Ishikawa (cell line): ENCODE data around the gene PNPLA3.

Experiments used
- CEBPB ChIP-seq: IDR thresholded peaks from 2 replicates; pipeline ENCODE4 v1.6.1; 2012
- CREB1 ChIP-seq: IDR thresholded peaks from 2 replicates; pipeline ENCODE4 v1.6.1; 2012; ENCODE audit warnings: low read depth
- EGR1 ChIP-seq: IDR thresholded peaks from 2 replicates; pipeline ENCODE4 v1.6.1; 2012
- EP300 ChIP-seq: IDR thresholded peaks from 2 replicates; pipeline ENCODE4 v1.6.1; 2012; ENCODE audit warnings: borderline replicate concordance
- FOXM1 ChIP-seq: IDR thresholded peaks from 2 replicates; pipeline ENCODE4 v1.6.1; 2012; ENCODE audit warnings: low read depth, borderline replicate concordance
- MAX ChIP-seq: IDR thresholded peaks from 2 replicates; pipeline ENCODE4 v1.6.1; 2012
- NFIC ChIP-seq: IDR thresholded peaks from 2 replicates; pipeline ENCODE4 v1.6.1; 2012
- RAD21 ChIP-seq: IDR thresholded peaks from 2 replicates; pipeline ENCODE4 v1.6.1; 2012; ENCODE audit warnings: low read depth
- TAF1 ChIP-seq: IDR thresholded peaks from 2 replicates; pipeline ENCODE4 v1.6.1; 2012; ENCODE audit warnings: low read depth, mild to moderate bottlenecking
- TCF12 ChIP-seq: IDR thresholded peaks from 2 replicates; pipeline ENCODE4 v1.6.1; 2012; ENCODE audit warnings: low read depth
- TEAD4 ChIP-seq: IDR thresholded peaks from 2 replicates; pipeline ENCODE4 v1.6.1; 2012
- USF1 ChIP-seq: IDR thresholded peaks from 2 replicates; pipeline ENCODE4 v1.6.1; 2012
- YY1 ChIP-seq: IDR thresholded peaks from 2 replicates; pipeline ENCODE4 v1.6.1; 2012; ENCODE audit warnings: low read depth
- ZBTB7A ChIP-seq: IDR thresholded peaks from 2 replicates; pipeline ENCODE4 v1.6.1; 2012; ENCODE audit warnings: low read depth
- TF ChIP-seq, protein P1 (sequence below): IDR thresholded peaks from 2 replicates; pipeline ENCODE4 v1.6.1; 2012; ENCODE audit warnings: low read depth, mild to moderate bottlenecking

The PNPLA3 gene

DNA sequence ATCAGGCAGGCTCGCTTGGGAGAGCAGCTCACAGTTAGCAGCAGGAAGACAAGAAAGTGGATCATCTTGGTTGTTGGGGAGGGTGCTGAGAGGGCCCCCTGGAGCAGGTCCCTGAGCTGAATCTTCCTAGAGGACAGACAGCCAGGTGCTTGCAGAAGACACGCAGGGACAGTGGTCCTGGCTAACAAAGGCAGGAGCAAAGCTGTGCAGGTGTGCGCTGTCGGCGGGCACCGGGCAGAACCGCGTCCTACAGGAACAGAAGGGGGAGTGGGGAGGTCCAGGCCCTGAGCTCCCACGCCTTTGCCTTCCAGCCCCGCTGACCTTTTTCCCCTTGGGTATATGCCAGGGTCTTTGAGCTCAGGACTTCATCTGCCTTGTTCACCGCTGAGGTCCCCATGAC is 70.4 kb downstream of the PNPLA3 start:
- TF ChIP-seq CREB1, result no peak
- TF ChIP-seq FOXM1, result no peak
- TF ChIP-seq EP300, result no peak
- no peak for TF ChIP-seq TAF1
- no peak for TF ChIP-seq RAD21
- no peak for TF ChIP-seq CEBPB
- TF ChIP-seq YY1, result no peak
- TF ChIP-seq MAX, result no peak

- TF ChIP-seq EGR1 (no peak), TAF1 (no peak)
- TF ChIP-seq, protein P1, sequence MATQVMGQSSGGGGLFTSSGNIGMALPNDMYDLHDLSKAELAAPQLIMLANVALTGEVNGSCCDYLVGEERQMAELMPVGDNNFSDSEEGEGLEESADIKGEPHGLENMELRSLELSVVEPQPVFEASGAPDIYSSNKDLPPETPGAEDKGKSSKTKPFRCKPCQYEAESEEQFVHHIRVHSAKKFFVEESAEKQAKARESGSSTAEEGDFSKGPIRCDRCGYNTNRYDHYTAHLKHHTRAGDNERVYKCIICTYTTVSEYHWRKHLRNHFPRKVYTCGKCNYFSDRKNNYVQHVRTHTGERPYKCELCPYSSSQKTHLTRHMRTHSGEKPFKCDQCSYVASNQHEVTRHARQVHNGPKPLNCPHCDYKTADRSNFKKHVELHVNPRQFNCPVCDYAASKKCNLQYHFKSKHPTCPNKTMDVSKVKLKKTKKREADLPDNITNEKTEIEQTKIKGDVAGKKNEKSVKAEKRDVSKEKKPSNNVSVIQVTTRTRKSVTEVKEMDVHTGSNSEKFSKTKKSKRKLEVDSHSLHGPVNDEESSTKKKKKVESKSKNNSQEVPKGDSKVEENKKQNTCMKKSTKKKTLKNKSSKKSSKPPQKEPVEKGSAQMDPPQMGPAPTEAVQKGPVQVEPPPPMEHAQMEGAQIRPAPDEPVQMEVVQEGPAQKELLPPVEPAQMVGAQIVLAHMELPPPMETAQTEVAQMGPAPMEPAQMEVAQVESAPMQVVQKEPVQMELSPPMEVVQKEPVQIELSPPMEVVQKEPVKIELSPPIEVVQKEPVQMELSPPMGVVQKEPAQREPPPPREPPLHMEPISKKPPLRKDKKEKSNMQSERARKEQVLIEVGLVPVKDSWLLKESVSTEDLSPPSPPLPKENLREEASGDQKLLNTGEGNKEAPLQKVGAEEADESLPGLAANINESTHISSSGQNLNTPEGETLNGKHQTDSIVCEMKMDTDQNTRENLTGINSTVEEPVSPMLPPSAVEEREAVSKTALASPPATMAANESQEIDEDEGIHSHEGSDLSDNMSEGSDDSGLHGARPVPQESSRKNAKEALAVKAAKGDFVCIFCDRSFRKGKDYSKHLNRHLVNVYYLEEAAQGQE, result no peak
Observed at GRCh38 chr22:43994416-43994815, 70.8 kb downstream of the PNPLA3 start.

DNA sequence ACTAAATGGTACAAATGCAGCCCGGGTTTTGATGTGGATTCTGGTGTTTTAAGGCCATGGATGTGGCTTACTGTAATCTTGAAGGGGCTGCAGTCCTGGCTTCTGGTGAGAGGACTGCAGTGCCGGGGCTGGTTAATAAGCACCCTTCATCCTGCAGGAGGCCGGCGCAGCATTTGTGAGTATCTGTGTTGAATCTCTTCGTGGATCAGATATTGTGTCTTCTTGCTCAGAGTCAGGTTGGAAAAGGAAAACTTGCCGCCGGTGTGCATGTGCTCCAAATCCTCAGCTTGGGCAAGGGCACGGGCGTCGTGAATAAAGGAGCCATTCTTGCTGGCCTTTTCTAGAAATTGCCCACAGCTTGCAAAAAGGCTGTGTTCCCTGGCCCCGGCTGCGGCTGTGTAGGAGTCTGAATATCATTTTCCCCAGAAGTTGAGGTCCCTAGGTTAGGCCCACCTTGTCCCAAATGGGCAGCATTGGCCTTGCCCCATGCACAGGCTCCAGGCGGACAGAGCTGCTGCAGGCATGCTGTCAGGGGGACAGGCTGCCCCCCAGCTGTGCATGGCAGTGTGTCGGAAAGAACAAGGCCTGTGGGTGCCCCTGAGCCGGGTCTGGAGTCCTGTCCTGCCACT is 71.6 kb downstream of the PNPLA3 start:
- no peak for TF ChIP-seq USF1

GRCh38 chr22:43995798-43996169 is 72.2 kb downstream of the PNPLA3 start:
- TF ChIP-seq NFIC (no peak), TAF1 (no peak), ZBTB7A (no peak), MAX (no peak), CREB1 (no peak), USF1 (no peak), YY1 (no peak), CEBPB (no peak), TCF12 (no peak), TEAD4 (no peak), FOXM1 (no peak), EP300 (no peak), RAD21 (no peak), EGR1 (no peak)
- TF ChIP-seq, protein P1, result no peak

DNA sequence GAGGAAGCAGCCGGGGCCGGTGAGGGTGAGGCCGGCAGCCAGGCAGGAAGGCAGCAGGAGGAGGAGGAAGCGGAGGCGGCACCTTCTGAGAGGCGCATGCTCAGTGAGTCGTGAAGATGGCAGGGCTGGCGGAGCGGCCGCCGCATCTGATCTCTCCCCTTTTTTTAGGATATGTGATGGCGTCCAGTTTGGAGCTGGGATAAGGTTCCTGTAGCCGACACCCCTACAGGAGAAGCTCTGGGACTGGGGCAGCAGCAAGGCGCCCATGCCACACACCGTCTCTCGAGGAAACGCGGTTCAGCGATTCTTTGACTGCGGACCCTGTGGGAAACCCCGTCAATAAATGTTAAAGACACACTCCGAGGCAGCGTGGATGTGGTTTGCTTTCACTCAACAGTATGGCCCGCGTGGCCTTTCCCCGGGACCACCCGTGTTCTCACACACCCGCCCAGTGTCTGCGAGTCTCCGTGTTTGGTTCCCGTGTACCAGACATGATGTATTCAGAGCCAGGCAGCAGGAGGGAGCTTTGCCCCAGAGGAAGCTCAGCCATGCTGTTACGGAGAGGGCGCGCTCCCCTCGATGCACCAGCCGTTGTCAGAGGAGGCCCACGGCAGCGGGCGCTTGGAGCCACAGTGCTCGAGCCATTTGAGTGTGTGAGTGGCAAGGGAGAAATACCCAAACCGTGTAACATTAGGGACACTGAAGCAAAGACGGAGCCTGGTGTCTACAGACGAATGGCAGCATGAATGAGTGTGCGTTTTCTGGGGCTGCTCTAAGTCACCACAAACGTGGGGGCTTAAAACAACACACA is 72.8 kb downstream of the PNPLA3 start:
- TF ChIP-seq NFIC, result no peak
- TF ChIP-seq TEAD4, result no peak
- TF ChIP-seq, protein P1, result no peak
- TF ChIP-seq CEBPB, result no peak
- no peak for TF ChIP-seq EGR1
- TF ChIP-seq FOXM1, result no peak
- no peak for TF ChIP-seq ZBTB7A
- TF ChIP-seq YY1, result no peak
- TF ChIP-seq USF1, result no peak
- TF ChIP-seq TCF12, result no peak
- no peak for TF ChIP-seq EP300
- no peak for TF ChIP-seq MAX
- TF ChIP-seq CREB1, result no peak
- no peak for TF ChIP-seq RAD21
